ENCODE results near the gene RHO.

Gene RHO

DNA sequence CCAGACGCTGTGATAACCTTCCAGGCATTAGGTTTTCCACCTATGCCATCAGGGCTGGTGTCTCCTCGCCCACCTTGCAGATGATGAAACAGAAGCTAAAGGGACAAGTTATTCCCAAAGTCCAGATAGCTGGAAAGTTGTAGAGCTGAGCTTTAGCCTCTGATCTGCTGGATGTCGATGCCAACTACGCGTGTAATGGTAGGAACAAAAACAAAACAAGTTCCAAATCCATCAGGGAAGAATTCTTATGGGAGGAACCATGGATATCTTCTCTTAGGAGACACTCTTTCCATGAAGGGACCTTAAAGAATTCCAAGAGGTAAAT lies 28.1 kb upstream of the RHO start:
- TF ChIP-seq, protein P1, sequence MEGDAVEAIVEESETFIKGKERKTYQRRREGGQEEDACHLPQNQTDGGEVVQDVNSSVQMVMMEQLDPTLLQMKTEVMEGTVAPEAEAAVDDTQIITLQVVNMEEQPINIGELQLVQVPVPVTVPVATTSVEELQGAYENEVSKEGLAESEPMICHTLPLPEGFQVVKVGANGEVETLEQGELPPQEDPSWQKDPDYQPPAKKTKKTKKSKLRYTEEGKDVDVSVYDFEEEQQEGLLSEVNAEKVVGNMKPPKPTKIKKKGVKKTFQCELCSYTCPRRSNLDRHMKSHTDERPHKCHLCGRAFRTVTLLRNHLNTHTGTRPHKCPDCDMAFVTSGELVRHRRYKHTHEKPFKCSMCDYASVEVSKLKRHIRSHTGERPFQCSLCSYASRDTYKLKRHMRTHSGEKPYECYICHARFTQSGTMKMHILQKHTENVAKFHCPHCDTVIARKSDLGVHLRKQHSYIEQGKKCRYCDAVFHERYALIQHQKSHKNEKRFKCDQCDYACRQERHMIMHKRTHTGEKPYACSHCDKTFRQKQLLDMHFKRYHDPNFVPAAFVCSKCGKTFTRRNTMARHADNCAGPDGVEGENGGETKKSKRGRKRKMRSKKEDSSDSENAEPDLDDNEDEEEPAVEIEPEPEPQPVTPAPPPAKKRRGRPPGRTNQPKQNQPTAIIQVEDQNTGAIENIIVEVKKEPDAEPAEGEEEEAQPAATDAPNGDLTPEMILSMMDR (IDR thresholded peaks at IDR 0.05), result no peak
- DNase-seq, result no peak
- Histone ChIP-seq H3K4me3 (no peak overlapping the region), H3K27ac (no peak overlapping the region), H3K27me3 (no peaks in the 10 kb centered on the region), H3K4me1 (peaks cover 0 to 15% (median 6%) of the 10 kb centered on the region in 4 donors), H3K9me3 (no peaks in the 10 kb centered on the region), H3K36me3 (peaks cover 7 to 74% (median 33%) of the 10 kb centered on the region in 3 donors)
- intact Hi-C loops (cut with DNase I; ENCODE audit: low total_unique reads), result no loop called here

DNA sequence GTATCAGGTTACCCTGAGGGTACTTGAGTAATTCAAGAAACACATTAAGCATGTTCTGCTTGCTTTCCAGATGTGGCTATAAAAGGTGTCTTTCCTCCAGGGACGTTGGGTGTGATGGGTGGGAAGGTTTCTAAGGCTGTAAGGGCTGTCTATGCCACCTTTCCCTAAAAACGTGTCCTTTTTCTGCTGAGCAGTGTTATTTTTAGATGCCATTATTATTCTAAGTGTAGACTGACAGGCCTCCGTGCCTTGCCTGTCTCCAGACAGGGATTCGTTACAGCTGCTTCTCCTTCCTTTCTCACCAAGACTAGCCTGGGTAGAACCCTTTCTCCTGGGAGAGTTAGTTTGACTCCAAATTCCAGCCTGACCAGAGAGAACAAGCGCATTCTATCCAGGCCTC lies 26.8 kb upstream of the RHO start:
- H3K9me3 ChIP-seq, result no peaks in the 10 kb centered on the region
- H3K27ac ChIP-seq, result no peak overlapping the region
- H3K36me3 ChIP-seq, result peaks cover 7 to 77% (median 33%) of the 10 kb centered on the region in 3 donors
- intact Hi-C loops (cut with DNase I; ENCODE audit: low total_unique reads), result no loop called here
- no peak for DNase-seq
- TF ChIP-seq, protein P1 (IDR thresholded peaks at IDR 0.05), result no peak
- H3K4me3 ChIP-seq, result no peak overlapping the region
- peaks cover 0 to 15% (median 3%) of the 10 kb centered on the region in 4 donors for H3K4me1 ChIP-seq
- no peaks in the 10 kb centered on the region for H3K27me3 ChIP-seq

DNA sequence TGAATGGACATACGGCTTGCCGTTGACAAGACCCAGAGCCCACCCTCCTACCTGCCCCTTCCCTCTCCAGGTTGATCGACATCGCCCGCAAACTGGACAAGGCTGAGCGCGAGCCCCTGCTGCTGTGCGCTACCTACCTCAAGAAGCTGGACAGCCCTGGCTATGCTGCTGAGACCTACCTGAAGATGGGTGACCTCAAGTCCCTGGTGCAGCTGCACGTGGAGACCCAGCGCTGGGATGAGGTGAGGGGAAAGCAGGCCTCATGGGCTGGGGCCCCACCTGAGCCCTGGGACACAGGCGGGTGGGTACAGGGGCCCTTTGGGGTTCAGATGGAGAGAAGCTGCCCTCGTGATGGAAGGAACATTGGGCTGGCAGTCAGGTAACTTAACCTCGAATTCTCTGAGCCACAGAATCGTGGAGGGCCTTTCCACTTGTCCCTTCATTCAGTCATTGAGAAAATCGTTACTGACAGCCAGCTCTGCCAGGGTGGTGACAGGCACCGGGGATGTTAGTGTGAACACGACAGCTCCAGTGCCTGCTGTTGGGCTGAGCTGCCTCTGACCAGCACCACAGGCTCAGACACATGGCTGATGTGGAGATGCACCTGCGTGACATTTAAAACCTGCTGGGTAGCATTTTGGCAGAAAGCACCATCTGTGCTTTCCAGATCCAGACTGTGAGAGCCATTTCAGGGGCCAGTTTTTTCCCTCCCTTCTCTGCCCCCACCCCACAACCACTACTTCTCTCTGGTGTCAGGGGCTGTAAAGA lies 25.6 kb upstream of the RHO start:
- H3K9me3 ChIP-seq, result no peaks in the 10 kb centered on the region
- TF ChIP-seq, protein P1 (IDR thresholded peaks at IDR 0.05), result no peak
- H3K36me3 ChIP-seq, result peaks cover 7 to 86% (median 44%) of the 10 kb centered on the region in 3 donors
- peaks cover 0 to 22% (median 8%) of the 10 kb centered on the region in 4 donors for H3K4me1 ChIP-seq
- no peaks in the 10 kb centered on the region for H3K27me3 ChIP-seq
- intact Hi-C loops (cut with DNase I; ENCODE audit: low total_unique reads), result no loop called here
- no peak overlapping the region for H3K27ac ChIP-seq
- no peak for DNase-seq
- H3K4me3 ChIP-seq, result no peak overlapping the region

DNA sequence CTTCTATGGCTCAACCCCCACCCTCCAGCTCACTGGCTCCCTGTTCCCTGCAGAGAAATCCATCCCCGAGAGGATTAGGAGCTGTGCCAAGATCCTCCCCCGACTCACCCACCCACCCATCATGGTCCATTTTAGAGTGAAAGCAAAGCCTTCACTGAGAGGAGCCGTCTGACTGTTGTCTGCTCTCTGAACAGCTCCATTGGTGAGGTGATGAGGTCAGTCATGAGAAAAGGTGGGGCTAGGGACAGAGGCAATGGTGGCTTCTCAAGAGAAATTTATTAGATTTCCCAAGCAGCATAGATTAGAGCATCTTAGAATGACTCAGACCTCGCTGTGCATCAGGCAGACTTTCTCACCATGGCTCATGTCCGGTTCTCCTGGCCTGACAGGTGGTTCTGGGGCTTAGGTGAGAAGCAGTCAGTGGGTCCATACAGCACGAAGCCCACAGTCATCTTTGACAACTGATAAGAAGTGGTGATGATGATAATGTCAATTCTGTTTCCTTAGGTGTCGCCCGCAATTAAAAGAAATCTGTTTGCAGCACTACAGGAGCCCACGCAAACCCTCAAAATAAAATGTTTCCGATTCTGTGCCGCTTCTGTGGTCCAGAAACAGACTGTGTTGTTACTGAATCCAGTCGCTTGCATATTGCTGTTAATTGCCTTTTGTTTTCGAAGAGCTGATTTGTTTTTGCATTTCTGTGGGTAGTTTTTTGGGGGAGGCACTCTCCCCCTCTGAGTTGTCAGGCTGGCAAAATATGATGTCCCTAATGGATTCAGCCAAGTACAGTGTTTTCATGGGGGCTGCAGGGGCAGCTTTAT lies 24.8 kb upstream of the RHO start:
- DNase-seq, result no peak
- Histone ChIP-seq H3K4me1 (peaks cover 0 to 22% (median 8%) of the 10 kb centered on the region in 4 donors), H3K4me3 (no peak overlapping the region), H3K36me3 (peaks cover 7 to 88% (median 44%) of the 10 kb centered on the region in 3 donors), H3K27ac (no peak overlapping the region), H3K27me3 (no peaks in the 10 kb centered on the region), H3K9me3 (no peaks in the 10 kb centered on the region)
- intact Hi-C loops (cut with DNase I; ENCODE audit: low total_unique reads), result no loop called here
- TF ChIP-seq, protein P1 (IDR thresholded peaks at IDR 0.05), result no peak

DNA sequence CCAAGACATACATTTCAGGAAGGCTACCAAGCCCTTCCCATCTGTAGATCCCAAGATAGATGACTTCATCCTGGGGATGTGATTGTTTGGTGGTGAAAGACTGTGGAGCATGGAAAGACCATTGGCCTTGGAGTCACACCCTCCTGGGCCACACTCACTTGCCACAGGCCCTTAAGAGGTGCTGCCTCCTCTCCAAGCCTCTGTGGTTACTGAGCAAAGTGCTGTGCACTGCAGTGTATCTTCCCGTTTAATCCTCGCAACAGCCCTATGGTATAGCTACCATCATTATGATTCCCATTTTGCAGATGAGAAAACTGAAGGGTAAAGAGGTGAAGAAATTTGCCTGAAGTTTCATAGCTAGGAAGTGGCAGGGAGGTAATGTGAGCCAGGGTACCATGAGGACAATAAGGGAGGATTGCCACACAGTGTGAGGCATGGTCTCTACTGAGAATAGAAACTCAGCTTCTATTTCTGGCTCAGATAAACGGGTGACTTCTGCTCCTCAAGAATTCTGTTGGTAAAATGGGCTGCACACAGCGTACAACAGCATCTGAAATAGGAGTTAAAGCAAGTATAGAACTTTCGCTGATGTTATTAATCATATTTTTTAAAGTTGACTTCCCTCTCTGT lies 23.9 kb upstream of the RHO start:
- Histone ChIP-seq H3K27ac (peak overlapping the region; percentile 16 to 30), H3K4me1 (peaks cover 0 to 22% (median 8%) of the 10 kb centered on the region in 4 donors), H3K9me3 (no peaks in the 10 kb centered on the region), H3K27me3 (no peaks in the 10 kb centered on the region), H3K36me3 (peaks cover 7 to 92% (median 44%) of the 10 kb centered on the region in 3 donors), H3K4me3 (no peak overlapping the region)
- intact Hi-C loops (cut with DNase I; ENCODE audit: low total_unique reads), result no loop called here
- TF ChIP-seq, protein P1 (IDR thresholded peaks at IDR 0.05), result no peak
- no peak for DNase-seq

All from tibial artery (tissue), 4 donors.